GM23338 (cell line): Measurements from ENCODE around the gene HAUS2. TPM values are rescaled to one million over a fixed set of nuclear protein-coding genes. Genes with fewer than 3 reads are reported as not detected.

Experiments
- ATAC-seq: fragments of 200-7000 bp; cut with Tn5 transposase; 3 replicates; pipeline ENCODE4 v1.9.1; 2020
- DNase-seq: peaks from one replicate; pipeline ENCODE4 v3.0.0-alpha.2; 2015; ENCODE audit warnings: low spot score
- H2AFZ ChIP-seq: fragments of 200-600 bp; sonication (generic); 2 replicates; pipeline ENCODE4 v1.8.0; 2016; ENCODE audit warnings: antibody characterized with exemption, mild to moderate bottlenecking, moderate library complexity
- H3F3A ChIP-seq: fragments of 200-600 bp; sonication (generic); replicated peaks from 2 replicates; pipeline ENCODE4 v1.8.0; 2017; ENCODE audit warnings: antibody characterized with exemption, mixed run types, low read depth
- H3K27ac ChIP-seq: fragments of 200-600 bp; sonication (generic); 2 replicates; pipeline ENCODE4 v1.6.1; 2016; ENCODE audit warnings: low read depth
- H3K27me3 ChIP-seq: fragments of 200-600 bp; sonication (generic); 2 replicates; pipeline ENCODE4 v1.8.0; 2016; ENCODE audit warnings: mild to moderate bottlenecking, mixed run types, moderate library complexity; ENCODE audit not compliant: insufficient read depth
- H3K36me3 ChIP-seq: fragments of 200-600 bp; sonication (generic); 2 replicates; pipeline ENCODE4 v1.8.0; 2016; ENCODE audit warnings: mild to moderate bottlenecking; ENCODE audit not compliant: insufficient read depth
- H3K4me1 ChIP-seq: fragments of 200-600 bp; sonication (generic); 2 replicates; pipeline ENCODE4 v1.8.0; 2016; ENCODE audit warnings: mild to moderate bottlenecking, moderate library complexity; ENCODE audit not compliant: insufficient read depth
- H3K4me2 ChIP-seq: fragments of 200-600 bp; sonication (generic); 2 replicates; pipeline ENCODE4 v1.7.1; 2017; ENCODE audit warnings: mixed run types
- H3K4me3 ChIP-seq: fragments of 200-600 bp; sonication (generic); 2 replicates; pipeline ENCODE4 v1.6.1; 2016; ENCODE audit warnings: mixed run types
- H3K79me2 ChIP-seq: fragments of 200-600 bp; sonication (generic); replicated peaks from 2 replicates; pipeline ENCODE4 v1.8.0; 2017; ENCODE audit warnings: mild to moderate bottlenecking; ENCODE audit not compliant: insufficient read depth
- H3K9me2 ChIP-seq: fragments of 200-600 bp; sonication (generic); 2 replicates; pipeline ENCODE4 v1.8.0; 2017; ENCODE audit not compliant: insufficient read depth
- H4K20me1 ChIP-seq: fragments of 200-600 bp; sonication (generic); replicated peaks from 2 replicates; pipeline ENCODE4 v1.8.0; 2017; ENCODE audit warnings: mild to moderate bottlenecking; ENCODE audit not compliant: insufficient read depth
- H3K27ac Mint-ChIP-seq: 2 replicates; pipeline ENCODE4 v1.8.0; 2020; ENCODE audit warnings: inconsistent platforms, mild to moderate bottlenecking, moderate library complexity, mixed read lengths
- H3K27me3 Mint-ChIP-seq: 3 replicates; pipeline ENCODE4 v1.8.0; 2022; ENCODE audit warnings: low read depth, mild to moderate bottlenecking, moderate library complexity, mixed read lengths, inconsistent platforms; ENCODE audit not compliant: insufficient read depth, poor library complexity
- H3K36me3 Mint-ChIP-seq: 3 replicates; pipeline ENCODE4 v1.8.0; 2021; ENCODE audit warnings: low read depth, mild to moderate bottlenecking, inconsistent platforms, moderate library complexity, mixed read lengths
- H3K4me1 Mint-ChIP-seq: 3 replicates; pipeline ENCODE4 v1.8.0; 2020; ENCODE audit warnings: mild to moderate bottlenecking, inconsistent platforms, mixed read lengths
- H3K4me3 Mint-ChIP-seq: 3 replicates; pipeline ENCODE4 v1.8.0; 2021; ENCODE audit warnings: moderate library complexity, mild to moderate bottlenecking, inconsistent platforms, mixed read lengths
- H3K9me3 Mint-ChIP-seq: 3 replicates; pipeline ENCODE4 v1.8.0; 2020; ENCODE audit warnings: moderate library complexity, mild to moderate bottlenecking, inconsistent platforms, mixed read lengths
- CREB1 ChIP-seq: fragments of 250-450 bp; sonication (Bioruptor Pico); IDR thresholded peaks from 2 replicates; pipeline ENCODE4 v1.5.0; 2020; ENCODE audit warnings: low read depth, mild to moderate bottlenecking, moderate library complexity
- EZH2 ChIP-seq: fragments of 200-600 bp; sonication (generic); IDR thresholded peaks from one replicate; pipeline ENCODE4 v1.8.0; 2017; ENCODE audit warnings: antibody characterized with exemption, mild to moderate bottlenecking, low read depth; ENCODE audit not compliant: unreplicated experiment
- EZH2phosphoT487 ChIP-seq: fragments of 200-600 bp; sonication (generic); IDR thresholded peaks from one replicate; pipeline ENCODE4 v1.8.1; 2018; ENCODE audit warnings: antibody characterized with exemption; ENCODE audit not compliant: unreplicated experiment
- NANOG ChIP-seq: IDR thresholded peaks from 2 replicates; pipeline ENCODE4 v1.6.1; 2016; ENCODE audit warnings: antibody characterized with exemption, borderline replicate concordance
- STAT1 ChIP-seq: IDR thresholded peaks from one replicate; pipeline ENCODE4 v1.6.1; 2016; ENCODE audit warnings: antibody characterized with exemption; ENCODE audit not compliant: unreplicated experiment
- ZNF331 ChIP-seq: fragments of 250-450 bp; sonication (Bioruptor Pico); IDR thresholded peaks from 2 replicates; pipeline ENCODE4 v1.5.0; 2020; ENCODE audit warnings: low read depth, mild to moderate bottlenecking, moderate library complexity
- polyA plus RNA-seq: library from polyadenylated mRNA; unstranded; fragments of >200 nt; fragmentation: Nextera tagmentation; extraction: Ambion mirVana; gene quantifications from 2 replicates; pipeline ENCODE4 v1.2.1, GENCODE V29; 2016
- total RNA-seq: library from RNA; depleted of rRNA; stranded (reverse); fragments of >200 nt; shearing (Covaris generic); gene quantifications from 2 replicates; pipeline ENCODE4 v1.2.3, GENCODE V29; 2014
- TF ChIP-seq, protein P1 (sequence below): IDR thresholded peaks from one replicate; pipeline ENCODE4 v1.6.1; 2018; ENCODE audit warnings: antibody characterized with exemption; ENCODE audit not compliant: unreplicated experiment
- TF ChIP-seq, protein P2 (sequence below): IDR thresholded peaks from 2 replicates; pipeline ENCODE4 v1.6.1; 2016; ENCODE audit warnings: antibody characterized with exemption

HAUS2 gene
- total and polyA plus RNA-seq, 2 experiments from 2014 or later = 30.9 to 32.7 TPM

GRCh38 chr15:42528970-42529369 lies 19.7 kb upstream of the HAUS2 start (continued):
- TF ChIP-seq EZH2 = no peak
- TF ChIP-seq CREB1 = no peak
- TF ChIP-seq, protein P1, sequence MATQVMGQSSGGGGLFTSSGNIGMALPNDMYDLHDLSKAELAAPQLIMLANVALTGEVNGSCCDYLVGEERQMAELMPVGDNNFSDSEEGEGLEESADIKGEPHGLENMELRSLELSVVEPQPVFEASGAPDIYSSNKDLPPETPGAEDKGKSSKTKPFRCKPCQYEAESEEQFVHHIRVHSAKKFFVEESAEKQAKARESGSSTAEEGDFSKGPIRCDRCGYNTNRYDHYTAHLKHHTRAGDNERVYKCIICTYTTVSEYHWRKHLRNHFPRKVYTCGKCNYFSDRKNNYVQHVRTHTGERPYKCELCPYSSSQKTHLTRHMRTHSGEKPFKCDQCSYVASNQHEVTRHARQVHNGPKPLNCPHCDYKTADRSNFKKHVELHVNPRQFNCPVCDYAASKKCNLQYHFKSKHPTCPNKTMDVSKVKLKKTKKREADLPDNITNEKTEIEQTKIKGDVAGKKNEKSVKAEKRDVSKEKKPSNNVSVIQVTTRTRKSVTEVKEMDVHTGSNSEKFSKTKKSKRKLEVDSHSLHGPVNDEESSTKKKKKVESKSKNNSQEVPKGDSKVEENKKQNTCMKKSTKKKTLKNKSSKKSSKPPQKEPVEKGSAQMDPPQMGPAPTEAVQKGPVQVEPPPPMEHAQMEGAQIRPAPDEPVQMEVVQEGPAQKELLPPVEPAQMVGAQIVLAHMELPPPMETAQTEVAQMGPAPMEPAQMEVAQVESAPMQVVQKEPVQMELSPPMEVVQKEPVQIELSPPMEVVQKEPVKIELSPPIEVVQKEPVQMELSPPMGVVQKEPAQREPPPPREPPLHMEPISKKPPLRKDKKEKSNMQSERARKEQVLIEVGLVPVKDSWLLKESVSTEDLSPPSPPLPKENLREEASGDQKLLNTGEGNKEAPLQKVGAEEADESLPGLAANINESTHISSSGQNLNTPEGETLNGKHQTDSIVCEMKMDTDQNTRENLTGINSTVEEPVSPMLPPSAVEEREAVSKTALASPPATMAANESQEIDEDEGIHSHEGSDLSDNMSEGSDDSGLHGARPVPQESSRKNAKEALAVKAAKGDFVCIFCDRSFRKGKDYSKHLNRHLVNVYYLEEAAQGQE = no peak
- TF ChIP-seq, protein P2, sequence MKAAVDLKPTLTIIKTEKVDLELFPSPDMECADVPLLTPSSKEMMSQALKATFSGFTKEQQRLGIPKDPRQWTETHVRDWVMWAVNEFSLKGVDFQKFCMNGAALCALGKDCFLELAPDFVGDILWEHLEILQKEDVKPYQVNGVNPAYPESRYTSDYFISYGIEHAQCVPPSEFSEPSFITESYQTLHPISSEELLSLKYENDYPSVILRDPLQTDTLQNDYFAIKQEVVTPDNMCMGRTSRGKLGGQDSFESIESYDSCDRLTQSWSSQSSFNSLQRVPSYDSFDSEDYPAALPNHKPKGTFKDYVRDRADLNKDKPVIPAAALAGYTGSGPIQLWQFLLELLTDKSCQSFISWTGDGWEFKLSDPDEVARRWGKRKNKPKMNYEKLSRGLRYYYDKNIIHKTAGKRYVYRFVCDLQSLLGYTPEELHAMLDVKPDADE = no peak

DNA sequence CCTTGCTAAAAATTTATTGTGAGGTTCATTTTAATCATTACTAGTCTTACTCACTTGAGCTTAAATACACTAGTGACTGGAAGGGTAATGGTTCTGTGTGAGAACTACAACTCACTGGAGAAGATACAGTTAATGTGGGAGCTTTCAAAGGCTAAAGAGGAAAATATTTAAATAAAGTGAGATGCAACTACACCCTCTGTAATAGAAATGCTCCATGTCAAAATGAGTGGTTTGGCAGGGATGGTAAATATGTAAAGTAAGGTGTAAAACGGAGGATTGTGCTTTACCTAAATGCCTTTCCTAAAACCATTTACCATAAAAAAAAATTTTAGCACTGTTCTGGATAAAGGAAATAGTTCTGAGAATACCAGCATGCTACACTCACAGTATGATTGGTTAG lies 15.4 kb upstream of the HAUS2 start:
- no peaks in the 10 kb centered on the region for H3K4me1 Mint-ChIP-seq
- H3K4me3 Mint-ChIP-seq = no peak overlapping the region
- no peak overlapping the region for H3K27ac Mint-ChIP-seq
- no peaks in the 10 kb centered on the region for H3K27me3 Mint-ChIP-seq
- Histone ChIP-seq H4K20me1 (no peaks in the 10 kb centered on the region; the same call in 1 of the 2 replicates), H3K27me3 (no peaks in the 10 kb centered on the region), H3K36me3 (peaks cover 21% of the 10 kb centered on the region; the same call in 1 of the 2 replicates), H3F3A (no peaks in the 10 kb centered on the region), H3K9me2 (no peaks in the 10 kb centered on the region), H2AFZ (no peak overlapping the region), H3K4me3 (no peak overlapping the region), H3K79me2 (no peaks in the 10 kb centered on the region), H3K4me1 (no peaks in the 10 kb centered on the region), H3K4me2 (no peak overlapping the region), H3K27ac (no peak overlapping the region)
- H3K9me3 Mint-ChIP-seq = no peaks in the 10 kb centered on the region
- ATAC-seq (no peak), DNase-seq (no peak)
- TF ChIP-seq EZH2phosphoT487 = no peak
- TF ChIP-seq ZNF331 (CRISPR knock-in tag) = no peak
- TF ChIP-seq STAT1 = no peak
- TF ChIP-seq NANOG = no peak
- peaks cover 18% of the 10 kb centered on the region; the same call in 2 of the 3 replicates for H3K36me3 Mint-ChIP-seq

DNA sequence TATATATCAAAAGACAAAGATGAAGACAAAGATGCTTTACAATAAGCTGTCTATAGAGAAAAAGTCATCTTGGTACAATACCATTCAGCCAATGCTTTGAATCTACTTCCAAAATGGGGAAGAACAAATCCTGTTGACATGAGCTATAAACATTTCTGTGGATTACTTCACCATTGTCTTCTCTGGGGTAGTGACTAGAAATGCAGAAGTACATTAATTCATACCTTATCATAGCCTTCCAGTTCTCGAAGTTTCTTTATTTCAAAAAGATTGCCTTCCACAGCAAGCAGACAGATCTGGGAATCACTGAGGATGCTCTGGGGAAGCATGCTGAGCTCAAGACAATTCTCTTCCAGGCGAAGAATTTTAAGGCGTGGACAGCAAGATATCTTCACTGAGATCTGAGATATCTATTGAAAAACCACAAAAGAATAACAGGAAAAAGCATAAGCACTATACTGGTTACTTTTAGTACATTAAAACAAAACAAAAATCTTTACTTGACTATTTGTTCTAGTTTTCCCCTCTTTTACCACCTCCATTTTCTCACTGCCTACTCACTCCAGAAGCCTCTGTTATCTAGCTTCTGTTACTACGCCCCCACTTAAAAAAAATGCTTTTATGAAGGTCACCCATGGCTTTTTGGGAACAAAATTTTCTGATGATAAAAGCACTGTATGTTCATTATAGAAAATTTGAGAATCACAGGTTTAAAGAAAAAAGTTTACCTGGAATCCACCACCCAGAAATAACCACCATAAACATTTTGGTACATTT lies 3.6 kb upstream of the HAUS2 start:
- Histone ChIP-seq H3K4me2 (no peak overlapping the region), H3F3A (no peaks in the 10 kb centered on the region; the same call in 1 of the 2 replicates), H3K36me3 (no peaks in the 10 kb centered on the region), H3K4me3 (no peak overlapping the region), H3K27me3 (no peaks in the 10 kb centered on the region), H3K4me1 (peaks cover 6% of the 10 kb centered on the region), H3K9me2 (no peaks in the 10 kb centered on the region), H3K79me2 (peaks cover 17% of the 10 kb centered on the region), H2AFZ (no peak overlapping the region), H3K27ac (no peak overlapping the region), H4K20me1 (0 out of 2 replicates have a peak, but pooled peaks cover 3% of the 10 kb centered on the region)
- no peak for ATAC-seq
- no peaks in the 10 kb centered on the region for H3K9me3 Mint-ChIP-seq
- H3K4me3 Mint-ChIP-seq = no peak overlapping the region
- no peak overlapping the region for H3K27ac Mint-ChIP-seq
- peaks cover 3% of the 10 kb centered on the region for H3K27me3 Mint-ChIP-seq
- peaks cover 12% of the 10 kb centered on the region for H3K4me1 Mint-ChIP-seq
- DNase-seq = no peak
- peaks cover 6% of the 10 kb centered on the region; the same call in 1 of the 3 replicates for H3K36me3 Mint-ChIP-seq
- TF ChIP-seq, protein P1 = no peak
